GM10266 (cell line): ENCODE results near the gene EPB41L3.

ENCODE experiments used
- DNase-seq: peaks from one replicate; pipeline ENCODE4 v3.0.0; 2012; ENCODE audit errors: extremely low spot score
- CTCF ChIP-seq: IDR thresholded peaks from 2 replicates; pipeline ENCODE4 v1.5.1; 2012; ENCODE audit warnings: mild to moderate bottlenecking, low read depth; ENCODE audit not compliant: control insufficient read depth, insufficient read depth; ENCODE audit errors: missing control alignments

The EPB41L3 gene

GRCh38 chr18:5532066-5532465 lies 11.7 kb downstream of the EPB41L3 start:
- no peak for TF ChIP-seq CTCF

GRCh38 chr18:5530629-5531178 lies 13.1 kb downstream of the EPB41L3 start:
- no peak for TF ChIP-seq CTCF
- DNase-seq: no peak

More at GRCh38 chr18:5532066-5532465, 11.7 kb downstream of the EPB41L3 start:
- DNase-seq: no peak

GRCh38 chr18:5529471-5529870 lies 14.3 kb downstream of the EPB41L3 start:
- DNase-seq: no peak

GRCh38 chr18:5527603-5528002 lies 16.2 kb downstream of the EPB41L3 start:
- DNase-seq: no peak

More at GRCh38 chr18:5529471-5529870, 14.3 kb downstream of the EPB41L3 start:
- TF ChIP-seq CTCF: no peak

GRCh38 chr18:5524660-5525059 lies 19.1 kb downstream of the EPB41L3 start:
- DNase-seq: no peak
- TF ChIP-seq CTCF: no peak

More at GRCh38 chr18:5527603-5528002, 16.2 kb downstream of the EPB41L3 start:
- no peak for TF ChIP-seq CTCF

- DNase-seq: no peak
- TF ChIP-seq CTCF: no peak
These were observed 22.8 kb downstream of the EPB41L3 start for GRCh38 chr18:5521000-5521399.

GRCh38 chr18:5520464-5520863 lies 23.3 kb downstream of the EPB41L3 start:
- no peak for TF ChIP-seq CTCF
- no peak for DNase-seq
